Progenitor cell of endocrine pancreas (in vitro differentiated cells): ENCODE measurements around the gene DCTN1. TPM values are rescaled to one million over a fixed set of nuclear protein-coding genes. Genes with fewer than 3 reads are reported as not detected.
"Not testable (repeated sequence)": the region's sequence is repeated elsewhere in the genome, so short reads cannot be mapped to it uniquely, and the experiment has no call there.

Experiments
- DNase-seq: peaks from one replicate; pipeline ENCODE4 v3.0.0; 2021; ENCODE audit warnings: low spot score; ENCODE audit not compliant: unreplicated experiment
- H3K27ac Mint-ChIP-seq: 2 replicates; pipeline ENCODE4 v1.8.0; 2021; ENCODE audit warnings: mild to moderate bottlenecking, moderate library complexity, mixed read lengths
- H3K27me3 Mint-ChIP-seq: 2 replicates; pipeline ENCODE4 v1.8.0; 2021; ENCODE audit warnings: mixed read lengths
- H3K36me3 Mint-ChIP-seq: 2 replicates; pipeline ENCODE4 v1.8.0; 2022; ENCODE audit warnings: mixed read lengths; ENCODE audit not compliant: insufficient read depth
- H3K4me1 Mint-ChIP-seq: 2 replicates; pipeline ENCODE4 v1.8.0; 2021; ENCODE audit warnings: low read depth, mixed read lengths
- H3K4me3 Mint-ChIP-seq: 2 replicates; pipeline ENCODE4 v1.8.0; 2021; ENCODE audit warnings: low read depth, mild to moderate bottlenecking, moderate library complexity, mixed read lengths
- H3K9me3 Mint-ChIP-seq: 2 replicates; pipeline ENCODE4 v1.8.0; 2021; ENCODE audit warnings: low read depth, mixed read lengths
- total RNA-seq: library from RNA; stranded (reverse); gene quantifications from 2 replicates; pipeline ENCODE4 v1.2.1, GENCODE V29; 2021
- TF ChIP-seq, protein P1 (sequence below): fragments of 200-600 bp; sonication (generic); IDR thresholded peaks from one replicate; pipeline ENCODE4 v1.5.0; 2021; ENCODE audit warnings: antibody characterized with exemption, mild to moderate bottlenecking; ENCODE audit not compliant: unreplicated experiment

The DCTN1 gene
- total RNA-seq, 1 donor from 2014 or later = 195 TPM

DNA sequence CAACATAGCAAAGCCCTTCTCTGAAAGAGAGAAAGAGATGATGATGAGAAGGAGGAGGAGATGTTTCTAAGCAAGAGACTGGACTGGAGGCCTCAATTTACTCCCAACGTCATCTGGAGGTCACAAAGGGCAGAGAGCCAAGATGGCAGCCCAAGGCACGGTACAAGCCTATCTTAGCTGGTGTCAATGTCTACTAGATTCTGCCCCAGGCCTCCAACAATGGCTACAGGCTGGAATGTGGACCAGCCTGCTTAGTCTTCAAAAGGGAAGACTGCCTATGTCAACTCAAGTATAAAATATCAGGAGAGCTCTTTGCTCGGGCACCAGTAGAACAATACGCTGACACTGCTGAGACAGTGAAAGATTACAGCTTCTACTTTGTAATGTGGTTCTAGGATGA lies 30.2 kb downstream of the DCTN1 start:
- H3K4me3 Mint-ChIP-seq = no peak overlapping the region
- no peak overlapping the region for H3K27ac Mint-ChIP-seq
- no peaks in the 10 kb centered on the region for H3K4me1 Mint-ChIP-seq
- peaks cover 3% of the 10 kb centered on the region for H3K36me3 Mint-ChIP-seq
- TF ChIP-seq, protein P1, sequence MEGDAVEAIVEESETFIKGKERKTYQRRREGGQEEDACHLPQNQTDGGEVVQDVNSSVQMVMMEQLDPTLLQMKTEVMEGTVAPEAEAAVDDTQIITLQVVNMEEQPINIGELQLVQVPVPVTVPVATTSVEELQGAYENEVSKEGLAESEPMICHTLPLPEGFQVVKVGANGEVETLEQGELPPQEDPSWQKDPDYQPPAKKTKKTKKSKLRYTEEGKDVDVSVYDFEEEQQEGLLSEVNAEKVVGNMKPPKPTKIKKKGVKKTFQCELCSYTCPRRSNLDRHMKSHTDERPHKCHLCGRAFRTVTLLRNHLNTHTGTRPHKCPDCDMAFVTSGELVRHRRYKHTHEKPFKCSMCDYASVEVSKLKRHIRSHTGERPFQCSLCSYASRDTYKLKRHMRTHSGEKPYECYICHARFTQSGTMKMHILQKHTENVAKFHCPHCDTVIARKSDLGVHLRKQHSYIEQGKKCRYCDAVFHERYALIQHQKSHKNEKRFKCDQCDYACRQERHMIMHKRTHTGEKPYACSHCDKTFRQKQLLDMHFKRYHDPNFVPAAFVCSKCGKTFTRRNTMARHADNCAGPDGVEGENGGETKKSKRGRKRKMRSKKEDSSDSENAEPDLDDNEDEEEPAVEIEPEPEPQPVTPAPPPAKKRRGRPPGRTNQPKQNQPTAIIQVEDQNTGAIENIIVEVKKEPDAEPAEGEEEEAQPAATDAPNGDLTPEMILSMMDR = no peak
- H3K27me3 Mint-ChIP-seq = no peaks in the 10 kb centered on the region
- no peak for DNase-seq
- H3K9me3 Mint-ChIP-seq = no peaks in the 10 kb centered on the region

DNA sequence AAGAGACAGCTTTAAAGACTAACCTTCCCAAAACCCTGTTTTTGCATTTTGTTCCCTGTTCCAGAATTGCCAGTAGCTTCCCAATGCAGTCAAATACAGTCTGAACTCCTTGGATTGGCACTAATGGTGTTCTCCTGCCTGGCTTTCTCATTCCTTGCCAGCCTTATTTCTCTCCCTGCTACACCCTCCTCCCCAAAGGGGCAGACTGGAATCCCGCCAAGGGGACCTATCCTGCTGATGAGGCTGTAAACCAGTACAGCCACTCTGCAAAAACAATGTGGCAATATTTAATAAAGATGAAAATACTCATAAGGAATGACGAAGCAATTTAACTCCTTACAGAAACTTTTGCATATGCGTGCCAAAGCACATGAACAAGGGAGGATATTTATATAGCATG lies 32.4 kb downstream of the DCTN1 start:
- DNase-seq = no peak
- Mint-ChIP-seq H3K36me3 (no peaks in the 10 kb centered on the region), H3K27me3 (no peaks in the 10 kb centered on the region), H3K4me1 (no peaks in the 10 kb centered on the region), H3K4me3 (no peak overlapping the region), H3K27ac (no peak overlapping the region), H3K9me3 (no peaks in the 10 kb centered on the region)
- TF ChIP-seq, protein P1 = no peak

DNA sequence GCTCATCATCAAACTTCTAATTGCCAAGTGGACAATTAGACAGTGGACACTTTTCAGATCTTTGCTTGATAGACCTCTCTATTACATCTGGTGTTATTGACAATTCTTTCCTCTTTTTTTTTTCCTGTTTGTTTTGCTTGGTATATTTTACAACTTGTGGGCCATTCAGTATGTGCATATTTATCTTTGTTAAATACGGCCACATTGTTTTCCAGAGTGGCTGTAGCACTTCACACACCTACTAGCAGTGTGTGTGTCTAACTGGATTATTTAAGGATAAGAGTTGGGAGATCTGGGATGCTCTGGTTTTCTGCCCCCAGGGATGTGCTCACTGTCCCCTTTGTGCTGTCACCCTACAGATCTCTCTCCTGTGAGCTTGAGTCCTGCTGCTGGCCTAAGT lies 32.8 kb downstream of the DCTN1 start:
- no peak overlapping the region for H3K27ac Mint-ChIP-seq
- no peaks in the 10 kb centered on the region for H3K4me1 Mint-ChIP-seq
- H3K9me3 Mint-ChIP-seq = no peaks in the 10 kb centered on the region
- H3K27me3 Mint-ChIP-seq = no peaks in the 10 kb centered on the region
- no peaks in the 10 kb centered on the region for H3K36me3 Mint-ChIP-seq
- no peak for DNase-seq
- no peak overlapping the region for H3K4me3 Mint-ChIP-seq
- TF ChIP-seq, protein P1 = no peak

DNA sequence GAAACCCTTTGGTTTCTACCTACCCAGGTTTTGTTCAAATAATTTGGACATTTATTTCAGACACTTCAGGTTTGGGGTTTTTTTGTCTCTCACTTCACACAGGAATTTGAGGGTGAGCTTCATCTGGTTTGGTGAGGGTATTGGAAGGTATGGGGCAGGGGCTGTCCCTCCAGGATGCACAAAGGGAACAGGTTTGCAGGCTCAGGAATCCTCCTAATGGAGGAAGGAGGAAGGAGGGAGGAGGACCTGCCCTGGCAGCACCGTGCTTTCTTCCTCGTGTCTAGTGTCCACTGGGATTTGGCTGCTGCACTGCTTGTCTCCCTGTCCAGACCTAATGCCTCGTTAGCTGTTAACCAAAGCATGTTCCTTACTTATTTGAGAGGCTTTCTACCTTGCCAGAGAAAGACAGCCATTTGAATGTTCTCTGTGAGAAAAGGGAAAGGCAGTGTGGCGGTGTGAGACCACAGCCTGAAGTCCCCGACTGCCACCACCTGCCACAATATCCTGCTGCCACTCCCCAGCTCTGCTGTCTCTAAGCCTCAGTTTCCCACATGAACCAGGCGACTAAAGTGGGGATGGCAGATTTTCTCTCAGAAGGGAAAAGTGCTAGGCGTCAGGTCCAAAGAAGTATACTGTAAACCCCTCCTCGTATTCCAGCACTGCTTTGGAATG lies 34.7 kb downstream of the DCTN1 start:
- H3K9me3 Mint-ChIP-seq = no peaks in the 10 kb centered on the region
- no peak overlapping the region for H3K4me3 Mint-ChIP-seq
- H3K27ac Mint-ChIP-seq = no peak overlapping the region
- H3K4me1 Mint-ChIP-seq = no peaks in the 10 kb centered on the region
- H3K36me3 Mint-ChIP-seq = no peaks in the 10 kb centered on the region
- H3K27me3 Mint-ChIP-seq = no peaks in the 10 kb centered on the region
- TF ChIP-seq, protein P1 = no peak
- no peak for DNase-seq

DNA sequence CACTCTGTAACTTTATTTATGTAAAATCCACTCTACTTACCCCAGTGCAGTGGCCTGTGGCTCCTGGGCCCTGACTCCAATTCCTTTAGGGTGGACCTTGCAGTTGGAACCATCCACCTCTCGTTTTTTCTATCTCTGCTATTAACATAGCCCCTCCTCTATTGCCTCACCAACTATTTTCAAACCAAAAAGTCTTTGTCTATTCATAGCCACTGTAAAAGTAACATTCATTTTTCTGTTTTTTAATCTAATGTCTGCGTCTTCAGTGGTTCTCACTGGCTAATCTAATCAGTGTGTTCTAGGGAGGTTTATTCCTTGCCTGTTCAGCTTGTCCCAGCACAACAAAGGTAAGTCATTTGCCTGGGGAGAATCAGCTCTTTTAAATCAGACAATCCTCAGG lies 36.8 kb downstream of the DCTN1 start, which contains the start of gene SLC4A5:
Gene SLC4A5 (minus strand): TSS at position 101 of the 400 bp plus-strand sequence. CDS start 28,393 bp downstream, outside the sequence.
- no peaks in the 10 kb centered on the region for H3K36me3 Mint-ChIP-seq
- H3K27me3 Mint-ChIP-seq = no peaks in the 10 kb centered on the region
- DNase-seq = no peak
- no peaks in the 10 kb centered on the region for H3K9me3 Mint-ChIP-seq
- H3K27ac Mint-ChIP-seq = no peak within 1 kb of the TSS
- H3K4me3 Mint-ChIP-seq = no peak within 1 kb of the TSS
- no peaks in the 10 kb centered on the region for H3K4me1 Mint-ChIP-seq
- TF ChIP-seq, protein P1 = no peak

DNA sequence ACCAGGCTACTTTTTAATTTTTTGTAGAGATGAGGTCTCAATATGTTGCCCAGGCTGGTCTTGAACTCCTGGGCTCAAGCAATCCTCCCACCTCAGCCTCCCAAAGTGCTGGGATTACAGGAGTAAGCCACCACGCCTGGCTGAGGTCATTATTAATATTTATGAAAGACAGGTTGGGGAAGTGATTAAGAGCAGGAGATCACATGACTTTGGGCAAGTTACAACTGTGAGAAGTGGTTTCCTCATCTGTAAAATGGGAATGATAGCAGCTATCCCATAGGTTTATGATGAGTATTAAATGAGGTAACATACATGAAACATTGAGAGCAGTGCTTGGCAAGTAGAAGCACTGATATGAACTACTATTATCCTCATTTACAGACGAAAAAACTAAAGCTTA lies 43.9 kb downstream of the DCTN1 start:
- H3K9me3 Mint-ChIP-seq, H3K27me3 Mint-ChIP-seq, DNase-seq, H3K4me3 Mint-ChIP-seq, H3K27ac Mint-ChIP-seq, H3K4me1 Mint-ChIP-seq, H3K36me3 Mint-ChIP-seq: not testable (repeated sequence)
